HUES6 (cell line): Measurements from ENCODE around the gene PTTG1IP.

Experiments
- H3K27ac ChIP-seq: 2 replicates; pipeline ENCODE4 v1.7.0; 2013; ENCODE audit warnings: low read depth, mild to moderate bottlenecking, low read length, inconsistent platforms
- H3K27me3 ChIP-seq: 2 replicates; pipeline ENCODE4 v1.6.1; 2013; ENCODE audit warnings: low read length; ENCODE audit not compliant: control insufficient read depth, insufficient read depth
- H3K36me3 ChIP-seq: 2 replicates; pipeline ENCODE4 v1.6.1; 2013; ENCODE audit warnings: low read length; ENCODE audit not compliant: control insufficient read depth, insufficient read depth
- H3K4me1 ChIP-seq: 2 replicates; pipeline ENCODE4 v1.6.1; 2013; ENCODE audit warnings: low read length; ENCODE audit not compliant: control insufficient read depth, insufficient read depth
- H3K4me3 ChIP-seq: 2 replicates; pipeline ENCODE4 v1.5.1; 2013; ENCODE audit warnings: low read depth, low read length
- H3K9ac ChIP-seq: one replicate; pipeline ENCODE4 v1.6.1; 2013; ENCODE audit warnings: mild to moderate bottlenecking, low read length
- H3K9me3 ChIP-seq: 2 replicates; pipeline ENCODE4 v1.6.1; 2013; ENCODE audit warnings: low read depth, low read length; ENCODE audit not compliant: control insufficient read depth, insufficient read depth

PTTG1IP gene

DNA sequence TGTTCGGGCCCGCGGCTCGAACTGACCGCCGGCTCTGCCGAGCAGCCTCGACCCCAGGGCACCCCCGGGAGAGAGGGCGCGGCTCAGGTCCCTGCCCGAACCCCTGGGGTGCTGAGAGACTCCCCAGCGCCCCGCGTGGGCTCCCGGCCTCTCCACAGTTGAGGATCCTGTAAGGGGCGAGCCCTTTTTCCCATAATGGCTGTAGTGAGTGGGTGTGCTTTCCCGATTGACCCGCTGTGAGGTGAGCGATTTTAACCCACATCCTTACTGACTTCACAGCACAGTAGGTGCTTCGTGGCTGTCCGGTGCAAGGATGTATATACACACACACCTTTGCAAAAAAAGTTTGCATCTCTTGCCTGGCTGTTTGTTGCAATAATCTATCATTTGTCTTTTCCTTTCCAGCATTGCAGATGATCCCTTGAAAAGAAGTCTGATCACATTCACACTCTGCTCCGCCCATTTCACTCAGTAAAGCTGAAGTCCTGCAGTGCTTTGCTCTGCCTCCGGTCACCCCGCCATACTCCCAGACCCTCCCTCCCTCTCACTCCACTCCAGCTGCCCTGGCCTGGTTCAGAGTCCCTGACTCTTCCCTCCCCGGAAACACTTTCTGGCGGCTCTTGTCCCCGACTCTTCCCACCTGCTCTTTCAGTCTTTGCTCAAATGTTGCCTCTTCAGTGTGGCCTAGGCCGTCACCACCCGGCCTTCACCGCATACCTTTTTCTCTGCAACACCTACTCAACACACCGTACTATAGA is 70.9 kb downstream of the PTTG1IP start:
- H3K4me1 ChIP-seq, result peaks cover 12% of the 10 kb centered on the region
- no peaks in the 10 kb centered on the region; the same call in 1 of the 2 replicates for H3K9me3 ChIP-seq
- peak overlapping the region; percentile 88 for H3K4me3 ChIP-seq
- H3K36me3 ChIP-seq, result peaks cover 52% of the 10 kb centered on the region
- no peaks in the 10 kb centered on the region for H3K27me3 ChIP-seq
- peak overlapping the region; percentile 86; the same call in 1 of the 2 replicates for H3K27ac ChIP-seq
- peak overlapping the region; percentile 91 for H3K9ac ChIP-seq

DNA sequence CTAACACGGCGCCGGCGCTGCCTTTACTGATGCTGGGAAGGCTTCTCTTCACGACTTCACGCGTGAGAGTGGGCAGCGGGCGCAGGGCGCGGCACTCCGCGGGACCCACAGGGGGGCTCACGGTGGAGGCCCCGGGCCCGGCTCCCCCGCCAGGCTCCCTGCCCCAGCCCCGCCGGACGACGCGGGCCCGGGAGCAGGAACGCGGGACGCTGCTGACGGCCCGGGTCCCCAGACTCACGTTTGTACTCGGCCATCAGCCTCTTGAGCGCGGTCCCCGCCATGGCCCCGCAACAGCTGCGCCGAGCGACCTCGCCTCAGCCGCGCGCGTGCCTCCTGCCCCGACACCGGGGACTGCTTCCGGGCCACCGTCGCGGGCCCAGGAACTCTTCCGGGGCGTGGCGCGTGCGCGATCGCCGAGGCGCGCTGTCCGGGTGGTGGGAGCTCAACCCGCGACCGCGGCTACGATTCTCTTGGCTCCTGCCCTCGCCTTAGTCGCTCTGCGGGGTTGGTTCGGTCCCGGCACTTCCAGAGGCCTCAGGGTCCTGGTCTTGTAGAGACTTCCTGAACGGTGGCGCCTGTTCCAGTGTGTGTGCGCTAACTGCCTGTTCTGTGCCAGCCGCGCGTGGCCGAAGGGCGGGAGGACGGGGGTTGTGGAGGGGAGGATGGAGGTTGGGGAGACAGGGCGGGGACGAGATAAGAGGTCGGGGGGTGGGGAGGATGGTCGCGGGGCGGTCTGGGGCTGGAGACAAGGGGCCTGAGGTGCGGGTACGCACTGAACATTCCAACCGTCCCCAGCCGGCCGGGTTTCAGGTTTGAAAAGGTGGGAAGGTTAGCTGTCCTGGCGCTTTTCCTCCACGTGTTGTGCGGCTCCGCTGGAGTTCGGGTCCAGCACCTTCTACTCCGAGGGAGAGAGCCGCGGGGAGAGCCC is 71.8 kb downstream of the PTTG1IP start, which contains the start of gene UBE2G2:
Gene UBE2G2, minus strand, starts transcription at position 353 of the 928 bp plus-strand sequence. Its CDS starts 72 bp downstream, at position 281.
- no peaks in the 10 kb centered on the region for H3K27me3 ChIP-seq
- H3K4me1 ChIP-seq, result peaks cover 12% of the 10 kb centered on the region
- H3K27ac ChIP-seq, result peak within 1 kb of the TSS; percentile 86
- H3K9ac ChIP-seq, result peak within 1 kb of the TSS; percentile 91
- peak within 1 kb of the TSS; percentile 88 for H3K4me3 ChIP-seq
- H3K9me3 ChIP-seq, result no peaks in the 10 kb centered on the region; the same call in 1 of the 2 replicates
- peaks cover 49% of the 10 kb centered on the region for H3K36me3 ChIP-seq

DNA sequence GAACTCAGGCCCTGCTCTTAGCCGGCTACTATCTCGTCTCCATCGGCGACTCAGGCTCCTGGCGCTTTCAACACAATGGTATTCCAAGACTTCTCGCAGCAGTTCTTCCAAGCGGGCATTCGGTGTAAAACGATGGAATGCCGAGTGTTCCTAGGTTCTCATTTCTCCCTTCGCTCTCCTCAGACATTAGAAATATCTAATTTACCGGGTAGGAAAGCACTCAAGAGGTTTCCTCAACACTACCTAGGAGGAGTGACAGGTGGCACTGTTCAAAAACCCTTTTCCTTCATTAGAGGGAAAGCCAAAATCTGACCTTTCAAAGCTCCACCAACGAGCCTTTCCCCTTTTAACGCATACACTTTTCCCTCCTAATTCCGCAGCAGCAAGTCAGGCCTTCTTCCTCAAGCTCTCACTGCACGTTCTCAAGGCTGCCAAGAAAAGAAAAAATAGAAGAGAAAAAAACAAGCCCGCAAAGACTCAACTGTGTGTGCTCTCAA is 72.5 kb downstream of the PTTG1IP start:
- Histone ChIP-seq H3K27ac (peak overlapping the region; percentile 86; the same call in 1 of the 2 replicates), H3K9ac (peak overlapping the region; percentile 91), H3K9me3 (no peaks in the 10 kb centered on the region; the same call in 1 of the 2 replicates), H3K36me3 (peaks cover 49% of the 10 kb centered on the region), H3K4me3 (peak overlapping the region; percentile 88), H3K4me1 (peaks cover 12% of the 10 kb centered on the region), H3K27me3 (no peaks in the 10 kb centered on the region)

DNA sequence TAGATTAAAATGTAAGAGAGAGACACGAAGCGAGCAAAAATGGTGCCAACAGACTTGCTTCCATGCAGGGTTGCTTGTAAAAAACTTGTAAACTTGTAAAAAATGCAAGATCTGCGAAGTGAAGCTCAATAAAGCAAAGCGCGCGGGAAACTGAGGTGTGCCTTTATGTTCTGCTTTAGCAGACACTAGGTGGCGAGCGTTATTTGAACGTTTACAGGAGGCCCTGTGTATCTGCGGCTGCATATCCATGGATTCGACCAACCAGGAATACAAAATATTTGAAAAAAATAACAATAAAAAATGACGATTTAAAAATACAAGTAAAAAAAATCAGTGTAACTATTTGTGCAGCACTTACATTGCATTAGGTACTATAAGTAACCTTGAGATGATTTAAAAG is 73.4 kb downstream of the PTTG1IP start:
- Histone ChIP-seq H3K9ac (no peak overlapping the region), H3K4me3 (peak overlapping the region; percentile 88), H3K27me3 (no peaks in the 10 kb centered on the region), H3K27ac (no peak overlapping the region), H3K4me1 (peaks cover 15% of the 10 kb centered on the region), H3K9me3 (no peaks in the 10 kb centered on the region; the same call in 1 of the 2 replicates), H3K36me3 (peaks cover 45% of the 10 kb centered on the region)

DNA sequence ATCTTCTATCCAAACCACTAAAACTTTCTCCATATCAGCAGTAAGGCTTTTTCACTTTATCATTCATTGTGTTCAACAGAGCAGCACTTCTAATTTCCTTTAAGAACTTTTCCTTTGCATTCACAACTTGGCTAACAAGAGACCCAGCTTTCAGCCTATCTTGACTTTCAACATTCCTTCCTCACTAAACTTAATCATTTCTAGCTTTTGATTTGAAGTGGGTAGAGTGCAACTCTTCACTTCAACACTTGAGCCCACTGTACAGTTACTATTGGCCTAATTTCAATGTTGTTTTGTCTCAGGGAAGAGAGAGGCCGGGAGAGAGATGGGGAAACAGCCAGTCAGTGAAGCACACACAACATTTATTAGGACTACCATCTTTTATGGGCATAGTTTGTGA is 73.8 kb downstream of the PTTG1IP start:
- no peak overlapping the region for H3K9ac ChIP-seq
- no peaks in the 10 kb centered on the region for H3K27me3 ChIP-seq
- no peak overlapping the region; the same call in 1 of the 2 replicates for H3K4me3 ChIP-seq
- H3K36me3 ChIP-seq, result peaks cover 41% of the 10 kb centered on the region
- no peak overlapping the region for H3K27ac ChIP-seq
- H3K9me3 ChIP-seq, result no peaks in the 10 kb centered on the region; the same call in 1 of the 2 replicates
- H3K4me1 ChIP-seq, result peaks cover 15% of the 10 kb centered on the region
